K562 (cell line): Measurements from ENCODE around the gene NTRK3. TPM values are rescaled to one million over a fixed set of nuclear protein-coding genes. Genes with fewer than 3 reads are reported as not detected.

Experiments used
- ATAC-seq: fragments of 200-7000 bp; cut with Tn5 transposase; 3 replicates; pipeline ENCODE4 v1.9.1; 2020; ENCODE audit warnings: moderate library complexity
- BruUV-seq: library from RNA; stranded (reverse); fragments of 400-500 nt; replicated peaks from 2 replicates; lab custom pipeline; 2021; lab: Mats Ljungman, UMichigan
- CTCF ChIA-PET: fragments of 300-600 bp; formaldehyde crosslinking; extraction: SDS; loops from one replicate; lab custom pipeline; 2021; ENCODE audit warnings: low intra/inter-chr PET ratio; lab: Yijun Ruan, JAX
- POLR2A ChIA-PET: fragments of 300-600, 350-650 bp; sonication (Branson Sonifier 250); formaldehyde crosslinking; extraction: SDS; loops from one replicate; lab custom pipeline; 2021; ENCODE audit warnings: antibody characterized with exemption, inconsistent platforms; lab: Yijun Ruan, JAX
- DNase-seq, 4 experiments: peaks; one replicate each; pipeline versions ENCODE4 v3.0.0 to v3.0.0-alpha.2; 2011 to 2018; ENCODE audit warnings: low spot score in 3 of 4, mixed read lengths in 3 of 4; ENCODE audit errors: extremely low read depth in 1 of 4
- FAIRE-seq: peaks from 2 replicates; lab custom pipeline; 2011; peaks lifted over from hg19 to GRCh38; lab: Jason Lieb, UNC
- H2AFZ ChIP-seq: 2 replicates; pipeline ENCODE4 v1.6.0; 2011; ENCODE audit warnings: low read depth, low read length, control low read depth, inconsistent platforms
- H3K27ac ChIP-seq: fragments of 200-600 bp; 3 replicates; pipeline ENCODE4 v1.8.0; 2011; ENCODE audit warnings: low read depth, mild to moderate bottlenecking, control low read depth, inconsistent platforms, low read length, moderate library complexity, mixed read lengths; ENCODE audit errors: extremely low read depth
- H3K27me3 ChIP-seq, 2 experiments: fragments of 300-600 bp in 1 of 2; 2 replicates in 1 of 2; 3 replicates in 1 of 2; pipeline versions ENCODE4 v1.6.0 to v1.8.0; 2011; ENCODE audit warnings: inconsistent platforms in 2 of 2, low read length in 2 of 2, mild to moderate bottlenecking in 1 of 2, mixed read lengths in 1 of 2, moderate library complexity in 1 of 2; ENCODE audit not compliant: control insufficient read depth in 2 of 2, insufficient read depth in 2 of 2
- H3K36me3 ChIP-seq: fragments of 300-600 bp; 3 replicates; pipeline ENCODE4 v1.8.0; 2011; ENCODE audit warnings: mild to moderate bottlenecking, low read length, inconsistent platforms; ENCODE audit not compliant: control insufficient read depth, insufficient read depth
- H3K4me1 ChIP-seq, 2 experiments: fragments of 200-600 bp in 1 of 2; replicated peaks in 1 of 2; 2 replicates in 1 of 2; 3 replicates in 1 of 2; pipeline versions ENCODE4 v1.5.1 to v1.8.0; 2011; ENCODE audit warnings: inconsistent platforms in 2 of 2, low read length in 2 of 2, mild to moderate bottlenecking in 1 of 2, mixed read lengths in 1 of 2, moderate library complexity in 1 of 2; ENCODE audit not compliant: control insufficient read depth in 2 of 2, insufficient read depth in 2 of 2
- H3K4me2 ChIP-seq: 2 replicates; pipeline ENCODE4 v1.6.1; 2011; ENCODE audit warnings: low read length, control low read depth, inconsistent platforms, mixed read lengths; ENCODE audit not compliant: insufficient read depth
- H3K4me3 ChIP-seq: fragments of 200-600 bp; sonication (generic), shearing (Covaris generic); 2 replicates; pipeline ENCODE4 v1.5.1; 2016; ENCODE audit warnings: control low read depth, inconsistent platforms
- H3K79me2 ChIP-seq: fragments of 200-600 bp; 3 replicates; pipeline ENCODE4 v1.8.0; 2011; ENCODE audit warnings: low read length, inconsistent platforms; ENCODE audit not compliant: control insufficient read depth, insufficient read depth
- H3K9ac ChIP-seq, 2 experiments: 2 replicates each; pipeline versions ENCODE4 v1.6.0 to v1.6.1; 2011; ENCODE audit warnings: low read depth in 2 of 2, low read length in 2 of 2, control low read depth in 1 of 2, inconsistent platforms in 1 of 2, mild to moderate bottlenecking in 1 of 2, mixed read lengths in 1 of 2; ENCODE audit not compliant: insufficient read depth in 1 of 2
- H3K9me1 ChIP-seq: one replicate; pipeline ENCODE4 v1.6.0; 2011; ENCODE audit warnings: inconsistent platforms, mild to moderate bottlenecking, low read length, moderate library complexity; ENCODE audit not compliant: control insufficient read depth, insufficient read depth
- H3K9me3 ChIP-seq: replicated peaks from 2 replicates; pipeline ENCODE4 v1.5.1; 2011; ENCODE audit warnings: low read depth, low read length, inconsistent platforms; ENCODE audit not compliant: control insufficient read depth, insufficient read depth
- H4K20me1 ChIP-seq: replicated peaks from 2 replicates; pipeline ENCODE4 v1.6.1; 2011; ENCODE audit warnings: low read length, inconsistent platforms, mixed read lengths; ENCODE audit not compliant: control insufficient read depth, insufficient read depth
- DMBX1 ChIP-seq: fragments of 250-450 bp; sonication (Bioruptor Pico); IDR thresholded peaks from 2 replicates; pipeline ENCODE4 v1.8.0; 2022; ENCODE audit warnings: inconsistent platforms, mild to moderate bottlenecking, moderate library complexity, borderline replicate concordance
- ELF1 ChIP-seq: fragments of 200-800 bp; sonication (Bioruptor generic); IDR thresholded peaks from 2 replicates; pipeline ENCODE4 v1.6.1; 2016; ENCODE audit warnings: missing genetic modification characterization, missing compliant biosample characterization
- HDAC6 ChIP-seq: IDR thresholded peaks from 2 replicates; pipeline ENCODE4 v1.6.1; 2012; ENCODE audit warnings: low read depth, mild to moderate bottlenecking, control low read depth, inconsistent platforms, low read length, moderate library complexity
- HNRNPL ChIP-seq: fragments of 200-400 bp; formaldehyde crosslinking; IDR thresholded peaks from 2 replicates; pipeline ENCODE4 v1.6.1; 2017; ENCODE audit warnings: low read depth, mild to moderate bottlenecking, low read length
- L3MBTL2 ChIP-seq: fragments of 450-650 bp; IDR thresholded peaks from 2 replicates; pipeline ENCODE4 v1.6.1; 2016; ENCODE audit warnings: mild to moderate bottlenecking, moderate library complexity
- NFIX ChIP-seq: fragments of 250-450 bp; sonication (Bioruptor Pico); IDR thresholded peaks from 2 replicates; pipeline ENCODE4 v1.4.0; 2020; ENCODE audit warnings: low read depth, mild to moderate bottlenecking, moderate library complexity
- NR2C2 ChIP-seq, 2 experiments: fragments of 200-800 bp in 1 of 2; sonication (Bioruptor generic) in 1 of 2; sonication (generic) in 1 of 2; formaldehyde crosslinking in 1 of 2; IDR thresholded peaks; 2 replicates each; pipeline versions ENCODE4 v1.6.1 to v1.8.0; 2016 to 2022; ENCODE audit warnings: mild to moderate bottlenecking in 1 of 2, missing compliant biosample characterization in 1 of 2, missing genetic modification characterization in 1 of 2, missing genetic modification reagents in 1 of 2
- SPI1 ChIP-seq: IDR thresholded peaks from 2 replicates; pipeline ENCODE4 v1.6.1; 2011; ENCODE audit warnings: low read depth, low read length, control low read depth, borderline replicate concordance
- ZNF766 ChIP-seq: fragments of 200-800 bp; sonication (Bioruptor generic); conservative IDR thresholded peaks from 2 replicates; pipeline ENCODE4 v1.6.1; 2016; ENCODE audit warnings: missing genetic modification characterization, missing compliant biosample characterization
- WGBS: fragments of 100-300 bp; shearing (Covaris generic); methylation state at CpG from one replicate; pipeline ENCODE4 v1.1.6; 2016; ENCODE audit warnings: low coverage, mixed read lengths; ENCODE audit not compliant: insufficient coverage; ENCODE audit errors: missing lambda C conversion rate; 5-methylcytosine and 5-hydroxymethylcytosine counted together
- in situ Hi-C: fragments of 300-500 bp; cut with MboI; formaldehyde crosslinking; loops from 4 replicates; pipeline ENCODE4 v1.15.0; 2018; ENCODE audit warnings: inconsistent platforms, mixed read lengths
- intact Hi-C: fragments of 100-400 bp; cut with micrococcal nuclease; formaldehyde crosslinking; loops from 2 replicates; pipeline ENCODE4 v1.14.2; 2022
- polyA plus RNA-seq, 8 experiments: library from polyadenylated mRNA; depleted of rRNA in 4 of 8; stranded (reverse) in 5 of 8; unstranded in 3 of 8; fragments of >200 nt; fragmentation: Nextera tagmentation in 2 of 8; fragmentation: Illumina TruSeq in 1 of 8; extraction: Ambion mirVana in 2 of 8; extraction: Trizol in 1 of 8; gene quantifications; 2 replicates each; pipeline versions ENCODE4 v1.2.1 to v1.2.3, GENCODE V29; 2011 to 2014; ENCODE audit warnings: inconsistent platforms in 1 of 8, missing spikeins in 1 of 8
- total RNA-seq, 7 experiments: library from RNA; depleted of rRNA in 6 of 7; stranded (reverse); fragments of >200 nt in 6 of 7; fragmentation: Illumina TruSeq in 2 of 7; extraction: Trizol in 2 of 7; gene quantifications; 2 replicates each; pipeline versions ENCODE4 v1.2.1 to v1.2.3, GENCODE V29; 2011 to 2021; ENCODE audit warnings: low replicate concordance in 1 of 7
- TF ChIP-seq, protein P1 (sequence below), 2 experiments: fragments of 450-650 bp in 1 of 2; IDR thresholded peaks; 2 replicates each; pipeline ENCODE4 v1.6.1; 2011 to 2017; ENCODE audit warnings: low read depth in 2 of 2, antibody characterized with exemption in 1 of 2, borderline replicate concordance in 1 of 2, low read length in 1 of 2, mild to moderate bottlenecking in 1 of 2, mixed read lengths in 1 of 2; ENCODE audit not compliant: control insufficient read depth in 1 of 2
- TF ChIP-seq, protein P2 (sequence below): sonication (generic); formaldehyde crosslinking; IDR thresholded peaks from 2 replicates; pipeline ENCODE4 v1.8.1; 2023; ENCODE audit warnings: mild to moderate bottlenecking, missing genetic modification reagents
- TF ChIP-seq, protein P3 (sequence below): fragments of 150-350 bp; conservative IDR thresholded peaks from 2 replicates; pipeline ENCODE4 v1.6.1; 2014; ENCODE audit warnings: low read length

Gene NTRK3
- total and polyA plus RNA-seq, 9 of the 15 experiments (the other 6 are each of a cell fraction or from before 2014, with no cell fraction given) = 0.11 to 0.13 TPM; not detected in 7

DNA sequence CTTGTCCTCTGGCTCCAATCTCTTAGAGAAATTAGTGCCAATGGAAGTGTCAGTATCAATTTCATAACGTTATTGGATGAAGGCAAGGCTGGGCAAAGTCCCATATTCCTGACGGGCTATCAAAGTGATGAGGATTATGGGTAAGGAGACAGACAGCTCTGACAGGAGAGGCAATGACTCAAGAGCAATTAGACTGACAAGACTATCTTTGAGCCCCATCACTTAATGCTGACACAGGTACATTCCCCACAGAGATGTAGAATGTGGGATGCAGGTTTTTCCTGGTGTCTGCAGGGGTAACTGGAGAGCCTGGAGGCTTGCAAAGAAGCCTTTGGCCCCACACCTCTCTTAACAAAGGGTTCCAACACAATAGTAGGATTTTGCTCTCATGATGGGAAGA is 208.3 kb downstream of the NTRK3 start:
- CTCF ChIA-PET = no interaction called here
- Histone ChIP-seq H3K36me3 (no peaks in the 10 kb centered on the region), H2AFZ (no peak overlapping the region), H3K4me3 (no peak overlapping the region), H3K9ac (no peak overlapping the region), H3K27ac (no peak overlapping the region), H4K20me1 (no peaks in the 10 kb centered on the region), H3K4me1 (no peaks in the 10 kb centered on the region), H3K79me2 (no peaks in the 10 kb centered on the region), H3K9me1 (no peaks in the 10 kb centered on the region), H3K4me2 (no peak overlapping the region), H3K27me3 (no peaks in the 10 kb centered on the region), H3K9me3 (no peaks in the 10 kb centered on the region)
- FAIRE-seq = no peak
- DNase-seq = no peak
- no TSS peak for BruUV-seq
- ATAC-seq = no peak
- POLR2A ChIA-PET = interaction anchor here (1.0 kb wide), 1 partner anchor 76 kb away, joined by 3 read pairs; no protein-coding TSS in a partner anchor
- intact Hi-C loops (no loop called here), in situ Hi-C loops (no loop called here)
- 0% methylated on average over 2 of the region's 2 CpGs for WGBS
- TF ChIP-seq, protein P1, sequence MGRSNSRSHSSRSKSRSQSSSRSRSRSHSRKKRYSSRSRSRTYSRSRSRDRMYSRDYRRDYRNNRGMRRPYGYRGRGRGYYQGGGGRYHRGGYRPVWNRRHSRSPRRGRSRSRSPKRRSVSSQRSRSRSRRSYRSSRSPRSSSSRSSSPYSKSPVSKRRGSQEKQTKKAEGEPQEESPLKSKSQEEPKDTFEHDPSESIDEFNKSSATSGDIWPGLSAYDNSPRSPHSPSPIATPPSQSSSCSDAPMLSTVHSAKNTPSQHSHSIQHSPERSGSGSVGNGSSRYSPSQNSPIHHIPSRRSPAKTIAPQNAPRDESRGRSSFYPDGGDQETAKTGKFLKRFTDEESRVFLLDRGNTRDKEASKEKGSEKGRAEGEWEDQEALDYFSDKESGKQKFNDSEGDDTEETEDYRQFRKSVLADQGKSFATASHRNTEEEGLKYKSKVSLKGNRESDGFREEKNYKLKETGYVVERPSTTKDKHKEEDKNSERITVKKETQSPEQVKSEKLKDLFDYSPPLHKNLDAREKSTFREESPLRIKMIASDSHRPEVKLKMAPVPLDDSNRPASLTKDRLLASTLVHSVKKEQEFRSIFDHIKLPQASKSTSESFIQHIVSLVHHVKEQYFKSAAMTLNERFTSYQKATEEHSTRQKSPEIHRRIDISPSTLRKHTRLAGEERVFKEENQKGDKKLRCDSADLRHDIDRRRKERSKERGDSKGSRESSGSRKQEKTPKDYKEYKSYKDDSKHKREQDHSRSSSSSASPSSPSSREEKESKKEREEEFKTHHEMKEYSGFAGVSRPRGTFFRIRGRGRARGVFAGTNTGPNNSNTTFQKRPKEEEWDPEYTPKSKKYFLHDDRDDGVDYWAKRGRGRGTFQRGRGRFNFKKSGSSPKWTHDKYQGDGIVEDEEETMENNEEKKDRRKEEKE (IDR thresholded peaks at IDR 0.05; ENCODE audit: borderline replicate concordance in 1 of 2, control insufficient read depth in 1 of 2, low read depth in 2 of 2, low read length in 1 of 2) = no peak
- no peak for TF ChIP-seq NFIX (CRISPR knock-in tag)
- no peak for TF ChIP-seq NR2C2 (CRISPR knock-in tag; IDR thresholded peaks at IDR 0.05)
- TF ChIP-seq NR2C2 (tag; IDR thresholded peaks at IDR 0.05) = no peak
- TF ChIP-seq DMBX1 (CRISPR knock-in tag) = no peak
- no peak for TF ChIP-seq L3MBTL2
- no peak for TF ChIP-seq ELF1 (tag)
- TF ChIP-seq, protein P2, sequence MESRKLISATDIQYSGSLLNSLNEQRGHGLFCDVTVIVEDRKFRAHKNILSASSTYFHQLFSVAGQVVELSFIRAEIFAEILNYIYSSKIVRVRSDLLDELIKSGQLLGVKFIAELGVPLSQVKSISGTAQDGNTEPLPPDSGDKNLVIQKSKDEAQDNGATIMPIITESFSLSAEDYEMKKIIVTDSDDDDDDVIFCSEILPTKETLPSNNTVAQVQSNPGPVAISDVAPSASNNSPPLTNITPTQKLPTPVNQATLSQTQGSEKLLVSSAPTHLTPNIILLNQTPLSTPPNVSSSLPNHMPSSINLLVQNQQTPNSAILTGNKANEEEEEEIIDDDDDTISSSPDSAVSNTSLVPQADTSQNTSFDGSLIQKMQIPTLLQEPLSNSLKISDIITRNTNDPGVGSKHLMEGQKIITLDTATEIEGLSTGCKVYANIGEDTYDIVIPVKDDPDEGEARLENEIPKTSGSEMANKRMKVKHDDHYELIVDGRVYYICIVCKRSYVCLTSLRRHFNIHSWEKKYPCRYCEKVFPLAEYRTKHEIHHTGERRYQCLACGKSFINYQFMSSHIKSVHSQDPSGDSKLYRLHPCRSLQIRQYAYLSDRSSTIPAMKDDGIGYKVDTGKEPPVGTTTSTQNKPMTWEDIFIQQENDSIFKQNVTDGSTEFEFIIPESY = no peak
- TF ChIP-seq HDAC6 = no peak
- no peak for TF ChIP-seq ZNF766
- TF ChIP-seq, protein P3, sequence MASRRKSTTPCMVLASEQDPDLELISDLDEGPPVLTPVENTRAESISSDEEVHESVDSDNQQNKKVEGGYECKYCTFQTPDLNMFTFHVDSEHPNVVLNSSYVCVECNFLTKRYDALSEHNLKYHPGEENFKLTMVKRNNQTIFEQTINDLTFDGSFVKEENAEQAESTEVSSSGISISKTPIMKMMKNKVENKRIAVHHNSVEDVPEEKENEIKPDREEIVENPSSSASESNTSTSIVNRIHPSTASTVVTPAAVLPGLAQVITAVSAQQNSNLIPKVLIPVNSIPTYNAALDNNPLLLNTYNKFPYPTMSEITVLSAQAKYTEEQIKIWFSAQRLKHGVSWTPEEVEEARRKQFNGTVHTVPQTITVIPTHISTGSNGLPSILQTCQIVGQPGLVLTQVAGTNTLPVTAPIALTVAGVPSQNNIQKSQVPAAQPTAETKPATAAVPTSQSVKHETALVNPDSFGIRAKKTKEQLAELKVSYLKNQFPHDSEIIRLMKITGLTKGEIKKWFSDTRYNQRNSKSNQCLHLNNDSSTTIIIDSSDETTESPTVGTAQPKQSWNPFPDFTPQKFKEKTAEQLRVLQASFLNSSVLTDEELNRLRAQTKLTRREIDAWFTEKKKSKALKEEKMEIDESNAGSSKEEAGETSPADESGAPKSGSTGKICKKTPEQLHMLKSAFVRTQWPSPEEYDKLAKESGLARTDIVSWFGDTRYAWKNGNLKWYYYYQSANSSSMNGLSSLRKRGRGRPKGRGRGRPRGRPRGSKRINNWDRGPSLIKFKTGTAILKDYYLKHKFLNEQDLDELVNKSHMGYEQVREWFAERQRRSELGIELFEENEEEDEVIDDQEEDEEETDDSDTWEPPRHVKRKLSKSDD = no peak
- TF ChIP-seq SPI1 = no peak
- no peak for TF ChIP-seq HNRNPL
